NCI-H510A (cell line): ENCODE data around the gene FALEC.

Experiments
- DNase-seq: peaks from one replicate; lab custom pipeline; 2025; lab: John Stamatoyannopoulos, UW

Gene FALEC

GRCh38 chr1:150511985-150512660 is 3.4 kb upstream of the FALEC start:
- no peak for DNase-seq

- DNase-seq = no peak
These were observed 2.7 kb upstream of the FALEC start for GRCh38 chr1:150512846-150513245.

- no peak for DNase-seq
These were observed 2.2 kb upstream of the FALEC start for GRCh38 chr1:150513351-150513791.

DNA sequence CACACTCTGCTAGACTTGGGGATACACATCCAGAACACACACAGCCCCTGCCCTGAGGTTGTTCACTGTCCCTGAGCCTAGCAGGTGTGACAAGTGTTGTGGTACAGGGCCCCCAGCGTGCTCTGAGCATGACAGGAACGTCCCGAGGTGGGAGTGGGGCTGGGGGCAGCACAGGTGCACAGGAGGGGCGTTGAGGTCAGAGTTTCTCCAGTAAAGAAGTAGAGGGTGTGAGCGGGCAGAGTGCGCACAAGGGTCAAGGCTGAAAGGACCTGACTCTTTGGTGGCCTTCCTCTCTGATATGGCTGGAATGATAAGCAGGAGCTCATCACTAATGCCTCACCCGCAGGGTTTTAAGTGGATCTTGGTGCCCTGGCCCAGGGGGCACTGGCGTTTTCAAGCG is 1.3 kb upstream of the FALEC start:
- DNase-seq = no peak

DNA sequence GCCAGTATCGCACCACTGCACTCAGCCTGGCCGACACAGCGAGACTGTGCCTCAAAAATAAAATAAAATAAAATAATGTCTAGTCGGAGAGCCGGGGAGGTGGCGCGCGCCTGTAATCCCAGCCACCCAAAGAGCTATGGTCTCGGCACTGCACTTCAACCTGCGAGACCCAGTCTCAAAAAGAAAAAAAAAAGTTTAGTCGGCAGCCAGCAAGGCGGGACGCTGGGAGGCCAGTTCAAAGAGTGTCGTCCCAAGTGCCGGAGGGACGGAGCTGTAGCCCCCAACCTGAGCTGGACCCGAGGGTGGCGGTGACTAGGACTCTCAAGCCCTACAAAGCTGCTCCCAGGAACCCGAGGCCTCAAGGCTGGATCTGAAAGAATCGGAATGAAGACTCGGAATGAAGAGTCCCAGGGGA is 632 bp upstream of the FALEC start:
- DNase-seq = no peak

DNA sequence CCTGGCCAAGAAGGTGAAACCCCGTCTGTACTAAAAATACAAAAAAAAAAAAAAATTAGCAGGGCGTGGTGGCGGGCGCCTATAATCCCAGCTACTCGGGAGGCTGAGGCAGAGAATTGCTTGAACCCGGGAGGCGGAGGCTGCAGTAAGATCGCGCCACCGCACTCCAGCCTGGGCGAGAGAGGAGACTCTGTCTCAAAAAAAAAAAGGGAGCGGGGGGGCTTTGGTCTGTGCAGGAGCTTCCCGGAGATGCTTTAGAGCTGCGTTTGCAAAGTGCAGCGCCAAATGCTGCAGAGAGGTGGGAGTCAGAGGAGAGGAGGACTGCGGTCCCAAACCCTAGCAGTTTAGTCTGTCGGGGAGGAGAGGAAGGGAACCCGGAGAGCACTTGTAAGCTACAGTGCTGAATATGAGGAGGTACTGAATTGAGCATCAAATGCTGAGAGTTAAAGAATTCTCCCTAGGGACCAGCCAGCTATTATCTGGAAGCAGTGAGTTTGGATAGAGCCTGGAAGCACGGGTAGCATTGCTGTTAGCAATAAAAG is 569 bp downstream of the FALEC start:
- no peak for DNase-seq

DNA sequence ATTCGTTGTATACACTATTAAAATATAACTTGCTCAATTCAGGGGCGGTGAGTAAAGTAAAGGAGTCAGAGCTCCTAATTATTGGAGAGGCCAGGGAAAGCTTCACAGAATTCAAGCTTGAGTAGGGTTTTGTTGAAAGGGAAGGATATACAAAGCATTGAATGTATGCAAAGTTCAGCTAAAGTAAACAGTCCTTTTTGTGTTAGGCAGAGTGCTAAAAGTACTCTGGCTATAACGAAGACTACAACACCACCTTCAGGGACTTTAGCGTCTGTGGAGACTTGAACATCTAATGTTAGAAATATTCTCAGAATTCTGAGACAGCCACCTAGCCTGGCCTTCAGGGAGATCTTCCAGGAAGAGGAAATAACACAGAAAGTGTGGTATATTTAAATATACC is 1.1 kb downstream of the FALEC start:
- no peak for DNase-seq

GRCh38 chr1:150521196-150521968 is 5.8 kb downstream of the FALEC start:
- DNase-seq = no peak

- DNase-seq = no peak
These were observed 9.8 kb downstream of the FALEC start for GRCh38 chr1:150525348-150525747.

DNA sequence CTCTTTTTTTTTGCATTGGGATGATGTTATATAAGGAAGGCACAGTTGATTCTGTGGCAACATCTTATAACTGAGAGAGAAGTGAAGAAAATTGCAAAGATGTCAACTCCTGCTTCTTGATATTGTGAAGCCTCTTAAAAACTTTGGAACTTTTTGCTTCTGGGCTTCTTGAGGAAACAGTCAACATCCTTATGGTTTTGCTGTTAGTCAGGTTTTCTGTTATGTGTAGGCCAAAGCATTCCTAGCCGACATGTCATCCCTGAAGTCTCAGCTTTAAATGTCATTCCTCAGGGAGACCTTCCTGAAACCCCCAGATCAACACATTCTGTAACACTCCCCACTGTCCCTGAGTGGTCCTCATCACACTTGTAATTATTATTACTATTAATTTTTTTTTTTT is 12.6 kb downstream of the FALEC start:
- DNase-seq = no peak

DNA sequence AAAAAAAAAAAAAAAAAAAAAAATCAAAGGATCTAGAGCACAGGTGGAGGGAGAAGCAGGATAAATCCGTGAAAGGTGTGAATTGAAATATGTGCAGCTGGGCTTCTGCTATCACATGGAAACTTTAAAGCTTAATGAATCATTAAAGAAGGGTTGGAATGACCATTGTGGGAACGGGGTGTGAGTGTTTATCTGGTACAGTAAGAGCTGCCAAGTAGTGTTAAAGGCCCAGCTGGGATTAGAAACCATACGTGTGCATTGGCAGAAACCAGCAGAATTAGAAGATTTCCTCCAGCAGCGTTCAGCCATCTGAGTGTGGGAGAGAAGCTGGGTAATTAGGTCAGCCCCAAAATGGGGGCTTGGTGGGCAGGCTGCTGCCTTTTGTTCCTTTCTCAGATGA is 13.5 kb downstream of the FALEC start:
- no peak for DNase-seq

GRCh38 chr1:150530491-150531159 is 15.1 kb downstream of the FALEC start:
- no peak for DNase-seq

GRCh38 chr1:150532860-150533259 is 17.3 kb downstream of the FALEC start:
- DNase-seq = no peak

DNA sequence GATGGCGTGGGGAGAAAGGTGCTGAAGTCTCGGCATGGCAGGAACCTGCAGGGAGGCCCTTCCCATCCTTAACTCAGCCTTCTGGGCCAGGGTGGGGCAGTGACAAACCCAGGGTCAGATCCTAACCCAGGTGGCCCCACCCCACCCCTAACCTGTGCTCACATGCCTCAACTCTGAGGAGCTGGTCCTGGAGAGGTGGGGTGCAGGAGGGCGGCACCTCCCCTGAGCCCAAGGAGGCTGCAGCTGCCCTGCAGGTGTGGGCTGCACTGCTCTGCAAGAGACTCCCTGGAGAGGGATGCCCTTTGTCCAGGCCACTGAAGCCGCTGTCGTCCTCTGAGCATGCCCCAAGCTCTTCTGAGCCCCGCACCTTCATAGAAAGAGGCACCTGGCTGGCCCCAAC is 18.4 kb downstream of the FALEC start:
- DNase-seq = no peak

GRCh38 chr1:150535511-150536287 is 20.1 kb downstream of the FALEC start:
- DNase-seq = no peak

DNA sequence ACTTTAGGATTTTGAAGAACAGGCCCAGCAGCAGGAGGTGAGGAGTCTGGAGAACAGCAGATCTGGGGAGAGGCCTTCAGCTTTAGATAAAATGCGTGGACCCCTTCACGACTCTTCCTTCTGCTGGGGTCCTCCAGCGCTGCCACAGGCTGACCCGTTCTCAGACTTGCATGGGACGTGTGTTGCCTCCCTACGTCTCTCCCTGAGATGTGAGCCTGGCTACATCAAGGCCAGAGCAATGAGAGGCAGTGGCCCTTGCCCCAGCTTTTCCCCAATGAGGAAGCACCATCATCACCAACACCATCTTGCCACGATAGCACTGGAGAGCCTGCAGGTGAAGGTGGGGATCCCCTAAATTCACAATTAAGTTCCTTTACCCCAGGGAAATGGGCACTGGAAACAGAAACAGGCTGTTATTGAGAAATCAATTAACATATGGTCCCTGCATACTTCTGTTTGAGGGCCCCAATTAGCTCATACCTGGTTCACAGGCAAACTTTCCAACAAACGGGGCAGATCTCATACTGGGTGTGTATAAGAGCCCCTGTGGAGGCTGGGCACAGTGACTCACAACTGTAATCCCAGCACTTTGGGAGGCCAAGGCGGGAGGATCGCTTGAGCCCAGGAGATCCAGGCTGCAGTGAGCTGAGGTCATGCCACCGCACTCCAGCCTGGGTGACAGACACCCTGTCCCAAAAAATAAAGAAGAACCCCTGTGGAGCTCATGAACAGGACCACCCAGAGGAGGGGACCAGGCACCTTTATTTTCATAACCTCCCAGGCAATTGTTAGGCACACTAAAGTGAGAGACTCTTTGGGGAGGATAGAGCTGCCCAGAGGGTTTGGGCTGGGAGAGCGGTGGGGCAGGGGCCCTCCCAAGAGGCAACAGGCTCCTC is 21.5 kb downstream of the FALEC start:
- no peak for DNase-seq

- DNase-seq = no peak
These were observed 22.5 kb downstream of the FALEC start for GRCh38 chr1:150537732-150538684.

DNA sequence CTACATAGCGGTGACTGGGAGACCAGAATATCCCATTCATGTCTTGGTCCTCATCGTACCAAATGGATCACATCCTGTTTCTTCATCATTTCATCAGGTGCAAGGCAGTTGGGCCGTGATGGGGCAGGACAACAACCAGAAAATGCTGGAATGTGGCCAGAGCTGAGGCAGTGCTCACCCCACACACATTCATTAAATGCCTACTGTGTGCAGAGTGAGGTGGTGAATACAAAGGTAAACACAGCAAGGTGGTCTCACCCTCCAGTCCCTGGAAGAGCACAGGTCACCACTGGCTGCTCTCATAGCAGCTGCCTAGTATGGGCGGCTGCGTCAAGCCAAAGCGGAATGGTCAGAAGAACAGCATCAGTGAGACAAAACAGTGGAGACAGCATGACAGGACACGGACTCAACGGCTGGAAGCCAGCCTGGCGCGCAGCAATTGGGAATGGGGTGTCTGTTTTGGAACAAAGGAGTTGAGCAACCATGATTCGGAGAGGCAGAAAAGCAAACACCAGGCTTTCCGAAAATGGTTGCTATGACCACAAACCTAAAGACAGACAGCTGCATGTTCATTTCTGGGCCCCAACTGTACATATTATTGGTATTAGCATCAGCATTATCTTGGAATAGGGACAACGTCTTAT is 28.1 kb downstream of the FALEC start:
- DNase-seq = no peak

DNA sequence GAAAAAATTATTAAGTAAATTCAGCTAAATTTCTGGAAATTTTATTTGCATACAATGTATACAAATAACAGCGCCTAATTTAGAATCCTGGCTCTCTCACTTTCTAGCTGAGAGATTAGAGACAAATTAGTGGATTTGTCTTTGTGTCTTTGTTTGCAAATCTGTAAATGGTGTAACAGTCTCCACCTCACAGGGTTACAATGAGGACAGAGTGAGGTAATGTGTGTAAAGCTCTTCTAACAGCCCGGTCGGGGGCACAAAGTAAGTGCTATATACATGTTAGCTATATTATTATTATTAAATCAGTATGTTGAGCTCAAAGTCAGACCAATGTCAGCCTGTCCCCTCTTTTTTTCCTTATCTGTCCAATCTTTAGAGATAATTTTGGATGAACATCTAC is 28.7 kb downstream of the FALEC start:
- DNase-seq = no peak
